MCF 10A (cell line): ENCODE results near the gene ZNF662. TPM values are rescaled to one million over a fixed set of nuclear protein-coding genes. Genes with fewer than 3 reads are reported as not detected.

Experiments used
- Bru-seq: library from RNA; stranded (reverse); fragments of 400-500 nt; gene quantifications from one replicate; lab custom pipeline; 2021; lab: Mats Ljungman, UMichigan
- BruChase-seq, 2 experiments: library from RNA; stranded (reverse); fragments of 400-500 nt; gene quantifications; one replicate each; lab custom pipeline; 2021; lab: Mats Ljungman, UMichigan
- BruUV-seq: library from RNA; stranded (reverse); fragments of 400-500 nt; replicated peaks from 2 replicates; lab custom pipeline; 2021; lab: Mats Ljungman, UMichigan
- CTCF ChIA-PET: fragments of 300-600 bp; sonication (Branson Sonifier 250); formaldehyde crosslinking; extraction: SDS; loops from one replicate; lab custom pipeline; 2021; ENCODE audit warnings: antibody characterized with exemption, inconsistent platforms; lab: Yijun Ruan, JAX
- POLR2A ChIA-PET: fragments of 300-600, 350-650 bp; sonication (Branson Sonifier 250); formaldehyde crosslinking; extraction: SDS; loops from one replicate; lab custom pipeline; 2020; ENCODE audit warnings: antibody characterized with exemption, inconsistent platforms; lab: Yijun Ruan, JAX
- DNase-seq: peaks from one replicate; pipeline ENCODE4 v3.0.0-alpha.2; 2018; ENCODE audit not compliant: unreplicated experiment
- H3K27ac Mint-ChIP-seq: one replicate; pipeline ENCODE4 v1.8.0; 2022; ENCODE audit warnings: mild to moderate bottlenecking, low read depth, mixed read lengths; ENCODE audit not compliant: unreplicated experiment
- H3K27me3 Mint-ChIP-seq: one replicate; pipeline ENCODE4 v1.8.0; 2022; ENCODE audit warnings: mixed read lengths; ENCODE audit not compliant: insufficient read depth, unreplicated experiment
- H3K36me3 Mint-ChIP-seq: one replicate; pipeline ENCODE4 v1.8.0; 2022; ENCODE audit warnings: mild to moderate bottlenecking, moderate library complexity, mixed read lengths; ENCODE audit not compliant: insufficient read depth, unreplicated experiment
- H3K4me1 Mint-ChIP-seq: one replicate; pipeline ENCODE4 v1.8.0; 2022; ENCODE audit warnings: mixed read lengths; ENCODE audit not compliant: insufficient read depth, unreplicated experiment
- H3K4me3 Mint-ChIP-seq: one replicate; pipeline ENCODE4 v1.8.0; 2022; ENCODE audit warnings: mild to moderate bottlenecking, moderate library complexity, mixed read lengths; ENCODE audit not compliant: unreplicated experiment
- H3K9me3 Mint-ChIP-seq: one replicate; pipeline ENCODE4 v1.8.0; 2022; ENCODE audit warnings: mixed read lengths; ENCODE audit not compliant: unreplicated experiment
- intact Hi-C: fragments of 100-400 bp; cut with micrococcal nuclease; formaldehyde crosslinking; loops from 2 replicates; pipeline ENCODE4 v1.14.1; 2022
- long read RNA-seq: library from polyadenylated mRNA; stranded (forward); transcript quantifications from one replicate; pipeline ENCODE4 v2.0.0, GENCODE V29; 2022
- total RNA-seq: library from RNA; stranded (reverse); gene quantifications from 2 replicates; pipeline ENCODE4 v1.2.3, GENCODE V29; 2022
- TF ChIP-seq, protein P1 (sequence below): fragments of 200-600 bp; IDR thresholded peaks from one replicate; pipeline ENCODE4 v1.8.0; 2022; ENCODE audit warnings: antibody characterized with exemption, mild to moderate bottlenecking; ENCODE audit not compliant: unreplicated experiment

Gene ZNF662
- total RNA-seq (not detected in 2 replicates), Bru-seq, nascent RNA (not detected), BruChase-seq, experiment 1, labeled RNA remaining after a 6-hour chase (not detected), BruChase-seq, experiment 2, labeled RNA remaining after a 2-hour chase (not detected)
- long read RNA-seq, result 0 reads

DNA sequence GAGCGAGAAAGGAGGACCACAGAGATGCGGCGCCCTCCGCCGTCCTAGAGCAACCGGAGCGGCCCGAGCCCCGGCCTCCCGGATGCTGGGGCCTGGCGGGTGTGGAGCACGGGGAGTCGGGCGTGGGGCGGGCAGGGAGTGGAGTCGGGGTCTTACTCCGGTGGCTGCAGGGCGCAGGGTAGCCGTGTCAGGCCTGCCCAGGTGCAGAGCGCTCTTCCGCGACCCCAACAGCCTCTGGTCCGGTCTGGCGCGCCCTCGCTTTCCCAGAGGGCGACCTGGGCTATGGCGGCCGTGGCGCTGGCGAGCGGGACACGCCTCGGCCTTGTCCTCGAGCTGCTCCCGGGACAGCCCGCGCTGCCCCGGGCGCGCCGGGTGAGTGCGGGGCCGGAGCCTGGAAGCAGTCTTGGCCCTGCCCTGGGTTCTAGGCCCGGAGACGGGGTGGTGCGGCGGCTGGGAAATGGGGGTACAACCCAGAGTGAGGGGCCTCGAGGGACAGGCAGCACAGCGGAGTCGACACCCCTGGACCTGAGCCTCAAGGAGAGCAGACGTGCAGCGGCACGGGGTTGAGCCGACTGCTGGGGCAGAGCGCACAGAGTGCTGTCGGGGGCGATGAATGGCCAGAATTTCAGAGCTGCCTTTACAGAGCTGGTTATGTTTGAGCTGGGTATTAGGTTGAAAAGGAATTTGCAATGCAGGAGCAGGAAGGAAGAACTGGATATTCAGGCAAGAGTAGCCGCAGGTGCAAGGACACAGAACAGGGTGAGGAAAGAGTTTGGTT lies at the start of gene ZNF662:
ZNF662 (plus strand) TSS at position 73 of the 778 bp plus-strand sequence. CDS start 1,973 bp downstream, outside the sequence.
- no peak for DNase-seq
- CTCF ChIA-PET, result interaction anchor here (0.6 to 0.9 kb wide), 2 partner anchors 56 to 127 kb away, joined by 3 read pairs; no protein-coding TSS in a partner anchor
- intact Hi-C loops, result no loop called here
- H3K9me3 Mint-ChIP-seq, result peaks cover under 1% of the 10 kb centered on the region
- POLR2A ChIA-PET, result no interaction called here
- no peak within 1 kb of the TSS for H3K27ac Mint-ChIP-seq
- H3K27me3 Mint-ChIP-seq, result peaks cover 36% of the 10 kb centered on the region
- no peak within 1 kb of the TSS for H3K4me3 Mint-ChIP-seq
- no peaks in the 10 kb centered on the region for H3K4me1 Mint-ChIP-seq
- no peaks in the 10 kb centered on the region for H3K36me3 Mint-ChIP-seq
- TF ChIP-seq, protein P1, sequence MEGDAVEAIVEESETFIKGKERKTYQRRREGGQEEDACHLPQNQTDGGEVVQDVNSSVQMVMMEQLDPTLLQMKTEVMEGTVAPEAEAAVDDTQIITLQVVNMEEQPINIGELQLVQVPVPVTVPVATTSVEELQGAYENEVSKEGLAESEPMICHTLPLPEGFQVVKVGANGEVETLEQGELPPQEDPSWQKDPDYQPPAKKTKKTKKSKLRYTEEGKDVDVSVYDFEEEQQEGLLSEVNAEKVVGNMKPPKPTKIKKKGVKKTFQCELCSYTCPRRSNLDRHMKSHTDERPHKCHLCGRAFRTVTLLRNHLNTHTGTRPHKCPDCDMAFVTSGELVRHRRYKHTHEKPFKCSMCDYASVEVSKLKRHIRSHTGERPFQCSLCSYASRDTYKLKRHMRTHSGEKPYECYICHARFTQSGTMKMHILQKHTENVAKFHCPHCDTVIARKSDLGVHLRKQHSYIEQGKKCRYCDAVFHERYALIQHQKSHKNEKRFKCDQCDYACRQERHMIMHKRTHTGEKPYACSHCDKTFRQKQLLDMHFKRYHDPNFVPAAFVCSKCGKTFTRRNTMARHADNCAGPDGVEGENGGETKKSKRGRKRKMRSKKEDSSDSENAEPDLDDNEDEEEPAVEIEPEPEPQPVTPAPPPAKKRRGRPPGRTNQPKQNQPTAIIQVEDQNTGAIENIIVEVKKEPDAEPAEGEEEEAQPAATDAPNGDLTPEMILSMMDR, result no peak
- no TSS peak for BruUV-seq

DNA sequence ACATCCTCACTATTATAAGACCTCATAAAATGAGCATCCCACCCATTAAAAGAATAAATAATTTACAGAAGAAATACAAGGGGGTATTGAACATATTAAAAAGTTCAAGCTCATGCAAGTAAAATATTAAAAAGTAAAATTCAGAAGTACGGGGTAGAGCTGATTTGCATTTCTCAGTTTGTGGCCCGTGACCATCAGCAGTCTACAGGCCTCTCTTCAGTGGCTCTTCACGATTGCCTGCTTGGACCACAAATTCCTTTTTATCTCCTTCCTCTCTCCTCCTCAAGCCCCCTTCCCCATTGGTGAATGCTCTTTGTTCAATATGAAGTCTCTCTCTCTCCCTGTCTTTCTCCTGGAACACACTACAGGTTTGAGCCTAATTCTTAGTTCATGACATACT lies 49.4 kb upstream of the ZNF662 start:
- DNase-seq, result no peak
- ChIA-PET POLR2A (no interaction called here), CTCF (interaction anchor here (0.6 kb wide), 1 partner anchor 610 kb away, joined by 3 read pairs; no protein-coding TSS in a partner anchor)
- intact Hi-C loops, result no loop called here
- Mint-ChIP-seq H3K4me1 (peaks cover 10% of the 10 kb centered on the region), H3K9me3 (peaks cover 23% of the 10 kb centered on the region), H3K36me3 (no peaks in the 10 kb centered on the region), H3K27ac (no peak overlapping the region), H3K27me3 (peaks cover 22% of the 10 kb centered on the region), H3K4me3 (no peak overlapping the region)
- no TSS peak for BruUV-seq
- TF ChIP-seq, protein P1, result no peak

DNA sequence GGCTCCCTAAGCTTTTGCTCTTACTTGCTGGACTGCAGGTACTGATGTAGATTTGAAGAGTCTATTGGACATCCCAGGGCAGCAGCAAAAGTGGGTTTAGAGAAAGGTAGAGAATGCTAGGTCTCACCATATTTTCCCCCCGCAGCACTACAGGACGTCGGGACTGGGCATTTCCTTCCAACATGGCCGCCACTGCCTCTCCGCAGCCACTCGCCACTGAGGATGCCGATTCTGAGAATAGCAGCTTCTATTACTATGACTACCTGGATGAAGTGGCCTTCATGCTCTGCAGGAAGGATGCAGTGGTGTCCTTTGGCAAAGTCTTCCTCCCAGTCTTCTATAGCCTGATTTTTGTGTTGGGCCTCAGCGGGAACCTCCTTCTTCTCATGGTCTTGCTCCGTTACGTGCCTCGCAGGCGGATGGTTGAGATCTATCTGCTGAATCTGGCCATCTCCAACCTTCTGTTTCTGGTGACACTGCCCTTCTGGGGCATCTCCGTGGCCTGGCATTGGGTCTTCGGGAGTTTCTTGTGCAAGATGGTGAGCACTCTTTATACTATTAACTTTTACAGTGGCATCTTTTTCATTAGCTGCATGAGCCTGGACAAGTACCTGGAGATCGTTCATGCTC lies 41.5 kb upstream of the ZNF662 start:
- POLR2A ChIA-PET, result interaction anchor here (1.0 kb wide), 1 partner anchor 12 kb away, joined by 3 read pairs; no protein-coding TSS in a partner anchor
- no peak overlapping the region for H3K27ac Mint-ChIP-seq

More for the DNA sequence above, 41.5 kb upstream of the ZNF662 start:
- no peaks in the 10 kb centered on the region for H3K36me3 Mint-ChIP-seq
- intact Hi-C loops, result no loop called here
- H3K4me3 Mint-ChIP-seq, result no peak overlapping the region
- CTCF ChIA-PET, result interaction anchor here (0.6 to 1.2 kb wide), 3 partner anchors 12 to 184 kb away, joined by 3 to 4 read pairs (median 3); no protein-coding TSS in a partner anchor
- peaks cover 16% of the 10 kb centered on the region for H3K9me3 Mint-ChIP-seq
- no peaks in the 10 kb centered on the region for H3K4me1 Mint-ChIP-seq
- no peak for DNase-seq
- no TSS peak for BruUV-seq
- TF ChIP-seq, protein P1, result no peak
- peaks cover 32% of the 10 kb centered on the region for H3K27me3 Mint-ChIP-seq
